Ishikawa (cell line): ENCODE results near the gene KYNU.

Experiments
- CEBPB ChIP-seq: IDR thresholded peaks from 2 replicates; pipeline ENCODE4 v1.6.1; 2012
- CREB1 ChIP-seq: IDR thresholded peaks from 2 replicates; pipeline ENCODE4 v1.6.1; 2012; ENCODE audit warnings: low read depth
- EGR1 ChIP-seq: IDR thresholded peaks from 2 replicates; pipeline ENCODE4 v1.6.1; 2012
- EP300 ChIP-seq: IDR thresholded peaks from 2 replicates; pipeline ENCODE4 v1.6.1; 2012; ENCODE audit warnings: borderline replicate concordance
- FOXM1 ChIP-seq: IDR thresholded peaks from 2 replicates; pipeline ENCODE4 v1.6.1; 2012; ENCODE audit warnings: low read depth, borderline replicate concordance
- NFIC ChIP-seq: IDR thresholded peaks from 2 replicates; pipeline ENCODE4 v1.6.1; 2012
- RAD21 ChIP-seq: IDR thresholded peaks from 2 replicates; pipeline ENCODE4 v1.6.1; 2012; ENCODE audit warnings: low read depth
- TAF1 ChIP-seq: IDR thresholded peaks from 2 replicates; pipeline ENCODE4 v1.6.1; 2012; ENCODE audit warnings: low read depth, mild to moderate bottlenecking
- TCF12 ChIP-seq: IDR thresholded peaks from 2 replicates; pipeline ENCODE4 v1.6.1; 2012; ENCODE audit warnings: low read depth
- TEAD4 ChIP-seq: IDR thresholded peaks from 2 replicates; pipeline ENCODE4 v1.6.1; 2012
- YY1 ChIP-seq: IDR thresholded peaks from 2 replicates; pipeline ENCODE4 v1.6.1; 2012; ENCODE audit warnings: low read depth
- ZBTB7A ChIP-seq: IDR thresholded peaks from 2 replicates; pipeline ENCODE4 v1.6.1; 2012; ENCODE audit warnings: low read depth
- TF ChIP-seq, protein P1 (sequence below): IDR thresholded peaks from 2 replicates; pipeline ENCODE4 v1.6.1; 2012
- TF ChIP-seq, protein P2 (sequence below): IDR thresholded peaks from 2 replicates; pipeline ENCODE4 v1.6.1; 2012; ENCODE audit warnings: low read depth, mild to moderate bottlenecking
- TF ChIP-seq, protein P3 (sequence below): IDR thresholded peaks from 2 replicates; pipeline ENCODE4 v1.6.1; 2012

The KYNU gene

DNA sequence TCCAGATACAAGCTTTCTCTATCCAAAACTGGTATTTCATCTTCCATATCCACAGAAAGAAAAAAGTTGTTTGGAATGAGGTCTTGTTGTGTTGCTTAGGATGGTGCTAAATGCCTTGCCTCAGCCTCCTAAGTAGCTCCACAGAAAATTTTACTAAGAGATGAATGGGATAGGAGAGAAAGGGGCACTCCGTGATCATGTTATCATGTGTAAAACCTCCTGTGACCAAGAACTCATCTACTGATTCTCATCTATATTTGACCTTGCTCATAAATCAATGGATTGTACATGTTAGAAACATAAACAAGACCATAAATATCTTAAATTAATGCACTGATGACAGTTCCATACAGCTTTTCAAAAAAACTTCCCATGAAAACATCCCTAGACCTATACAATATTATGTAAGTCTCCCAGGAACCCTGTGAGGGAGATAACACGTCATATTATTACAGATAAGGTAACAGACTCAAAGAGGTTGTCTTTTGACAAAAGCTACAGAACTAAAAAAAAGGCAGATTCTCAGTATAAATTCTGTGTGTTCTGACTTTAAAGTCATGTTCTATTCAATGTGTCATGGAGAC is 29.3 kb upstream of the KYNU start:
- TF ChIP-seq TEAD4 (no peak), FOXM1 (no peak), YY1 (no peak), ZBTB7A (no peak), TCF12 (no peak), EGR1 (no peak), NFIC (no peak)
- TF ChIP-seq, protein P1, sequence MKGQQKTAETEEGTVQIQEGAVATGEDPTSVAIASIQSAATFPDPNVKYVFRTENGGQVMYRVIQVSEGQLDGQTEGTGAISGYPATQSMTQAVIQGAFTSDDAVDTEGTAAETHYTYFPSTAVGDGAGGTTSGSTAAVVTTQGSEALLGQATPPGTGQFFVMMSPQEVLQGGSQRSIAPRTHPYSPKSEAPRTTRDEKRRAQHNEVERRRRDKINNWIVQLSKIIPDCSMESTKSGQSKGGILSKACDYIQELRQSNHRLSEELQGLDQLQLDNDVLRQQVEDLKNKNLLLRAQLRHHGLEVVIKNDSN = no peak
- TF ChIP-seq, protein P2, sequence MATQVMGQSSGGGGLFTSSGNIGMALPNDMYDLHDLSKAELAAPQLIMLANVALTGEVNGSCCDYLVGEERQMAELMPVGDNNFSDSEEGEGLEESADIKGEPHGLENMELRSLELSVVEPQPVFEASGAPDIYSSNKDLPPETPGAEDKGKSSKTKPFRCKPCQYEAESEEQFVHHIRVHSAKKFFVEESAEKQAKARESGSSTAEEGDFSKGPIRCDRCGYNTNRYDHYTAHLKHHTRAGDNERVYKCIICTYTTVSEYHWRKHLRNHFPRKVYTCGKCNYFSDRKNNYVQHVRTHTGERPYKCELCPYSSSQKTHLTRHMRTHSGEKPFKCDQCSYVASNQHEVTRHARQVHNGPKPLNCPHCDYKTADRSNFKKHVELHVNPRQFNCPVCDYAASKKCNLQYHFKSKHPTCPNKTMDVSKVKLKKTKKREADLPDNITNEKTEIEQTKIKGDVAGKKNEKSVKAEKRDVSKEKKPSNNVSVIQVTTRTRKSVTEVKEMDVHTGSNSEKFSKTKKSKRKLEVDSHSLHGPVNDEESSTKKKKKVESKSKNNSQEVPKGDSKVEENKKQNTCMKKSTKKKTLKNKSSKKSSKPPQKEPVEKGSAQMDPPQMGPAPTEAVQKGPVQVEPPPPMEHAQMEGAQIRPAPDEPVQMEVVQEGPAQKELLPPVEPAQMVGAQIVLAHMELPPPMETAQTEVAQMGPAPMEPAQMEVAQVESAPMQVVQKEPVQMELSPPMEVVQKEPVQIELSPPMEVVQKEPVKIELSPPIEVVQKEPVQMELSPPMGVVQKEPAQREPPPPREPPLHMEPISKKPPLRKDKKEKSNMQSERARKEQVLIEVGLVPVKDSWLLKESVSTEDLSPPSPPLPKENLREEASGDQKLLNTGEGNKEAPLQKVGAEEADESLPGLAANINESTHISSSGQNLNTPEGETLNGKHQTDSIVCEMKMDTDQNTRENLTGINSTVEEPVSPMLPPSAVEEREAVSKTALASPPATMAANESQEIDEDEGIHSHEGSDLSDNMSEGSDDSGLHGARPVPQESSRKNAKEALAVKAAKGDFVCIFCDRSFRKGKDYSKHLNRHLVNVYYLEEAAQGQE = no peak

DNA sequence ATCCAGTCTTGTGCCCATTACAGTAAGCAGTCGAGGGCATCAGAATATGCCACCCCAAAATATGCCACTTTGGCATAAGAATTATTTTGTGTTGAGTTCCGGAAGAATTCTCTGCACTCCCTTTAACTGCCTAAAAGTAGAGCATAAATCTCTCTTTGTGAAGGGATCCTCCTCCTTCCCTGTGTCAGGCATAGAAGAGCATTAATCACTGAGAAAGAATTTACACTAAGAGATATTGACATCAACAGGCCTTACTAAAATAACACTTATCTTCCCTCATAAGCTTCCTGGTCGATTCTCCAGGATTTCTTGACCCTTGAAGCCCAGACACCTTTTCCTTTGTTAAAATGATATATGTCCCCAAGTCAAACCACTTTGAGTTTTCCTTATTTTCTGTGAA is 27.6 kb upstream of the KYNU start:
- TF ChIP-seq CEBPB = no peak
- no peak for TF ChIP-seq EP300
- no peak for TF ChIP-seq NFIC
- TF ChIP-seq, protein P1 = no peak
- TF ChIP-seq TCF12 = no peak
- TF ChIP-seq TAF1 = no peak
- TF ChIP-seq CREB1 = no peak
- TF ChIP-seq YY1 = no peak
- no peak for TF ChIP-seq EGR1
- TF ChIP-seq, protein P2 = no peak
- no peak for TF ChIP-seq RAD21
- TF ChIP-seq, protein P3, sequence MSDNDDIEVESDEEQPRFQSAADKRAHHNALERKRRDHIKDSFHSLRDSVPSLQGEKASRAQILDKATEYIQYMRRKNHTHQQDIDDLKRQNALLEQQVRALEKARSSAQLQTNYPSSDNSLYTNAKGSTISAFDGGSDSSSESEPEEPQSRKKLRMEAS = no peak
- no peak for TF ChIP-seq ZBTB7A
- TF ChIP-seq FOXM1 = no peak
- no peak for TF ChIP-seq TEAD4

DNA sequence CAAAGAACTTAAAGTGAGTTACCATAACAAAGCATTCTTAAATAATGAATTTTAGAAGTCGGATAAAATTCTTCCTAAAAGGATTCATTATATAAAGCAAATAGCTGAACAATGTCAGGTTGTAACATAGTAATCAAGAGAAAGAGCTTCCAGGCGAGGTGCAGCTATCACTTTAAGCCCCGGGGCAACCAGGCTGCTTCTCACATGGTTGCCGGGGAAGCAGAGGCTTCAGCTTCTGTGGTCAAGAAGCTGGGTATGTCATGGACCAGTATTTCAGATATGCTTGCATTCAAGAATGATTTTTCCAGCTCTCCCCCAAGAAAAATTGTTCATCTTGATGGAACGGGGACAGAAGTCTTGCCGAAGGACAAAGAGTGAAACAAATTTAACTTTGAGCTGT is 23.6 kb upstream of the KYNU start:
- no peak for TF ChIP-seq NFIC
- TF ChIP-seq, protein P1 = no peak

DNA sequence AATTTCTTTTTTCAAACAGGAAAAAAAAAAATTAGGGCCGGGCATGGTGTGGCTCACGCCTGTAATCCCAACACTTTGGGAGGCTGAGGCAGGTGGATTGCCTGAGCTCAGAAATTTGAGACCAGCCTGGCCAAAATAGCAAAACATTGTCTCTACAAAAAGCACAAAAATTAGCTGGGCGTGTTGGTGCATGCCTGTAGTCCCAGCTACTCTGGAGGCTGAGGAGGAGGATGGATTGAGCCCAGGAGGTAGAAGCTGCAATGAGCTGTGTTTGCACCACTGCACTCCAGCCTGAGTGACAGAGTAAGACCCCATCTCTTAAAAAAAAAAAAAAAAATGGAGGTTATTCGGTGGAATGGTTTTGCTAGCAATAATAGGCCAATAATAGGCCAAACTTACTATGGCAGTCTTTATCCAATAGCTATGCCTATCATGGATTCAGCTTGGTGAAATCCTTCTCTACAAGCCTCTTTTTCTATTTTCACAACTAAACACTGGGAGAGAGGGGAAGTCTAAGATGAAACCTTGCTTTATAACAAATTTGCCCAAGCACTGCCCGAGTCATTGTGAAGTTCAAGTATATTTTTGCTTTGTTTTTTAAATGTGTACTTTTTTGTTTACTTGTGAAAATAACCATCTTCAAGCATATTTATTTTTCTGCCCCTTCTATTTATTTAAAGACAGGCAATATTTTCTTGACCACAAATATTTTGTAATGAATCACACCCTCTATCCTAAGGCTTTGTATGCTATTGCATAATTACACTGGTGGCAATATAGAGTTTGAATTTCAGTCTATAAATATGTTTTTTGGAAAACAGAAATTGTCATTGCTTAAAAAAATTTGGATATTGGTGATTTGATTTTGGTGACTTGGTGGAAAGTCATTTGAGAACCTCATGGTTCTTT is 20.0 kb upstream of the KYNU start:
- TF ChIP-seq RAD21 = no peak
- TF ChIP-seq FOXM1 = no peak
- TF ChIP-seq ZBTB7A = no peak
- TF ChIP-seq CEBPB = no peak
- TF ChIP-seq TEAD4 = no peak
- TF ChIP-seq EGR1 = no peak
- TF ChIP-seq, protein P3 = no peak
- TF ChIP-seq NFIC = no peak
- TF ChIP-seq, protein P1 = no peak
- no peak for TF ChIP-seq TCF12

DNA sequence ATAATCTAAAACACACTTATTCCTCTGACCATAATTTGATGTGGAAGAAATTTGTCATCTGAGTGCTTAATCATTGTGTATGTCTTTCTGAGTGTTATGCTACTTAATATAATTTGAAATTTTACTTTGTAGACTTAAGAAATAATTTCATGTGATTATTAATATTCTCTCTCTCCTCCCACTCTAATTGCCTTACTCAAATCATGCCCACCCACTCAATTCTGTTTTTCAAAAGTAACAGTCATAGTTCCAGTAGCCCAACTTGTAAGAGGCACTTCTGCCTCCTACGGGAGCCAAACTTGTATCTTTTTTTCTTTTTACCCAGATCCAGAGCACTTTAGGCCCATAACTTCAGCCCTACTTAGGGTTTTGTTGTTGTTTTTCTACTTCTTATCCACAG is 18.5 kb upstream of the KYNU start:
- no peak for TF ChIP-seq FOXM1
- TF ChIP-seq, protein P1 = no peak
